ENCODE data around the gene FGF4. TPM values are rescaled to one million over a fixed set of nuclear protein-coding genes. Genes with fewer than 3 reads are reported as not detected.

The FGF4 gene
- total RNA-seq, 2 donors from 2014 or later: not detected

Other genes with a start within 250 kb of the FGF4 start
- gene CCND1, start 134.2 kb downstream of the FGF4 start, total RNA-seq: 1 to 10 TPM; 1.5 to 1.8 TPM
- gene LTO1, start 100.0 kb downstream of the FGF4 start, total RNA-seq: 10 to 100 TPM; 30.5 to 33.2 TPM
- gene FGF19, start 71.3 kb downstream of the FGF4 start, total RNA-seq: under 1 TPM; 0.10 to 0.35 TPM
- gene FGF3, start 44.1 kb upstream of the FGF4 start, total RNA-seq: not detected